HK-2 (cell line): ENCODE data around the gene ITPR3.

Experiments used
- DNase-seq: peaks from one replicate; pipeline ENCODE4 v3.0.0-alpha.2; 2018; ENCODE audit not compliant: unreplicated experiment

ITPR3 gene

GRCh38 chr6:33700391-33701050, 79.4 kb downstream of the ITPR3 start:
- DNase-seq: peak; percentile 69

DNA sequence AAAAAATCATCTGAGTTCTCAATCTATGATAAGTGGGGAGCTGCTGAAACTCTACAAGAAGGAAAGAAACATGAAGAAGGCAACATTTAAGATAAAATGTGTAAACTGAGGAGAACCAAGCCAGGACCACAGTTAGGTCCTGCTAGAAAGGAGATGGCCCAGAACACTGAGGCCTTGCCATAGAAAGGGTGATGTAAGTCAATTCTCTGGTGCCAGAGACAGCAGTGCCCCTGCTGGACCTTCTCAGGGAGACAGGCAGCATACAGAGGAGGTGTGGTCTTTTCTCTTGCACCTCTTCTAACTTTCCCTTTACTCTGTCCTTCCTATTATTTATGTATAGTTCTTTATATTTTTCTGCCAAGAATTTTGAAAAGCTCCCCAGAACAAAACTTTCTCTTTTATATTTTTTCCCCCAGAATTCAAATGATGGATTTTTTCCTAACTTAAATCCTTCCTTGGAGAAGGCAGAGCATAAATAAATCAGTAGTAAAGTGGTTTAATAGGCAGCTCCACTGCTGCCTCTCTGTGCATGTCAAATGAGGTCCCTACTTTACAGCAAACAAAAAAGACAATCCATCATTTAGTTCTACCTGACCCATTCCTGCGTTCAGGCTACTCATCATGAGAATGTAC, 81.3 kb downstream of the ITPR3 start:
- peak; percentile 36 for DNase-seq

DNA sequence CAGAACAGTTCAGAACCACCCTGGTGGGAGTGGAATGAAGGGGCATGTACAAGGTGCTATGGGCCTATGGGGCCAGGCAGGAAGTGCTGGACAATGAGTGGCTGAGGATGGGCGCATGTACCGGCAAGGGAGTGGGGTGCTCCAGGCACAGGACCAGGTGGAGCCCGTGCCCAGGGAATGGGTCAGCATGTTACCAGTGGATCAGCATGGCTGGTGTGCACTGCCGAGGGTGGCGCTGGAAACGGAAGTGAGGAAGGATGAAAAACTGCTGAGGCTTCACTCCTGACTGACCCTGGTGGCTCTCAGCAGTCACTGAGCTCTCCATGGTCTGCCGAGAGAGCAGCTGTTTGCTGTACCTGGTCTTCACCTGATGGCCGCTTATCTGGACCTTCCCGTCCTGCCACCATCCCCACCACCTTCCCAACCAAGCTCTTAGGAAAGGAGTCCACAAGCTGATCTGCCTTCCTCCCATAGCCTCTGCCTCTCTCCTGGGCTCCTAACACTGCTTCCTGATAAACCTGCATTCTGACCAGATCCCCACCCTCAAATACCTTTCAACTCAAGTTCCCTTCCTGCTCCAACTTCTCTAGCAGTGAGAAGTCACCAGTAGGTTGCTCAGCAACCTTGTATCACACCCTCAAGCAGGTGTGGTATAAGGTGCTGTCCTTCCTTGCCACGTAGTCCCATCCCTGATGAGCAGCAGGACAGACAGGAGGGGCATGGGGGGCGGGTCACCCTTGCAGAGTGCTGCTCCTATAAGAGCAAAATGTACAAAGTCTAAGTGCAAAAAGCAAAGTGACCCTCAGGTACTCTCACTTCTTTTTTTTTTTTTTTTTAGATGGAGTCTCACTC, 83.3 kb downstream of the ITPR3 start:
- no peak for DNase-seq

GRCh38 chr6:33705268-33705885, 84.3 kb downstream of the ITPR3 start:
- no peak for DNase-seq

DNA sequence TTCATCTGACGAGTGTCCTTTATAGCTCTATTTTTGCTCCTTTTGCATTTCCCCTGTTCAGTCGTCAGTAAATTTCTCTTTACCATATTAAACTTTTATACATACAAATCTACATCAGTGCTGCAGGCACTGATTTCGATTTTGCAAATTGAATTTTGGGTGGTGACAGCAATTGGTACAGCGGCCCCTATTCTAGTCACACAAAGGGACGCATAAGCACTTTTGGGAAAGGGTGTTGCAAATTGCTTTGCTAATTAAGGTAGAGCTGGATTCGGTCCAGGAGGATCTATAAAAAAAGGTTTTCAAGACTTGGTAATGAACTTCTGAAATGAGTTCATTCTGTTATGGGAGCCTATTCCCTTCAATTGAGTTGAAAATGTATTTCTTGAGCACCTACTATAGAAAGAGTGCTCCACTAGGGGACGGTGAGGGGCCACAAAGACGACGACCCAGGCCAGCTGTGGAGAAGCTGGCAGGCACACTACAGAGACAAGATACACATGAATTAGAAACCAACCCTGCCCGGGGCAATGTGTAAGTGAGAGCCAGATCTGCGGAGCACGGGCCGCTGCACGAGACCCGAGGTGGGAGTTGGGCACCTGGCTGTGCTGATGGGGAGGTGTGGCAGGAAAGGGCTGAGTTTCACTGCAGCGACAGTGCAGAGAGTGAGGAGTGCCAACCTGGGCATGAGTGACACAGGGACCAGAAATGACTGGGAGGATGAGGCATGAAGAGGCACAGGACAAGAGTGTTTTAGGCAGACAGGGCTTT, 85.0 kb downstream of the ITPR3 start:
- DNase-seq: no peak

- no peak for DNase-seq
Measured at GRCh38 chr6:33707771-33708170, 86.6 kb downstream of the ITPR3 start.

- no peak for DNase-seq
Measured at GRCh38 chr6:33708516-33709204, 87.5 kb downstream of the ITPR3 start.

DNA sequence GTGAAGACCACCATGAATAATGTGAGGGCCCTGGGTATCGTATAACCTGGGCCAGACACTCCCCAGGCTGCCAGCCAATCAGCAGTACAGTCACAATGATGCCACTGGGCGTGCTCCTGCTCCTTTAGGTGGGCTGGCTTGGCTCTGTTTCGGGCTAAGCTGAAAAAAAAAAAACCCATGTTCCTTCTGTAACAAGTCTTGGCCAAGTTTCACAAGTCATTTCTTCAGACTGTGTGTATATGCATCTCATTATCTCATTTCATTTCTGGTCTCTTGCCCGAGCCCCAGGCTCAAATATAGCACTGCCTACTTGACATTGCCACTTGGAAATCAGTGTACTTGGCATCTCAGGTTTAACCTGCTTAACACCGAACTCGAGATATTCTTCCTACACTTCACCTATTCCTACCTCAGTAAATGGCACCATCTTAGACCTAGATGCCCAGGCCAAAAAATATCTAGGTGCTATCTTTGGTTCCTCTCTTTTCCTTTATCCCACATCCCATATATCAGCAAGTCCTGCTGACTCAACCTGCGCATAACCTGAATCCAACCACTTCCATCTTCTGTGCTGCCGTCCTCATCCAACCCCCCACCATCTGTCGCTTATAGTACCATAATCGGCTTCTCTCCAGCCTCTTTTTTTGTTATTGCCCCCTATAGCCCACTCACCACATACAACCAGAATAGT, 88.6 kb downstream of the ITPR3 start:
- no peak for DNase-seq

GRCh38 chr6:33710296-33711121, 89.4 kb downstream of the ITPR3 start:
- no peak for DNase-seq

- peak; percentile 96 for DNase-seq
Measured at GRCh38 chr6:33711140-33712129, 90.3 kb downstream of the ITPR3 start, which contains the start of gene UQCC2. TSS of gene UQCC2 (minus strand) at chr6:33711700. CDS start at chr6:33711686, 14 bp downstream.

GRCh38 chr6:33712914-33713313, 91.8 kb downstream of the ITPR3 start:
- no peak for DNase-seq

DNA sequence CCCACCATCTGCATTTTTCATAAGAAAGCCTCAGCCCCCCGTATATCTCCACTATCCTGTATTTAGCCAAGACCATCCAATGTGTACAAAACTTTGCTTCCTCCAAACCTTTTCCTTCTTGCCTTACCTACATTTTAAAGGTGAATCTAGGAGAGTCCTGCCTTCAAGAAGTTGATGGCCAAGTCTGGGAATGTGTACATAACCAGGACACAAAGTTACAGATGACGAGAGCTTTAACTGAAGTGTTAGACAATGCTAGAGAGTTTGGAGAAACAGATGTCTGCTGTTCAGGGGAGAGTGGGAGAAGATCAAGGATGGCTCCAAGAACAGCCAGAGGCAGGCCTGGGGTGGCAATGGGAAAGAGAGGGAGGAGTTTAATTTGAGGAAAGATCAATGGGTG, 92.7 kb downstream of the ITPR3 start:
- no peak for DNase-seq

DNA sequence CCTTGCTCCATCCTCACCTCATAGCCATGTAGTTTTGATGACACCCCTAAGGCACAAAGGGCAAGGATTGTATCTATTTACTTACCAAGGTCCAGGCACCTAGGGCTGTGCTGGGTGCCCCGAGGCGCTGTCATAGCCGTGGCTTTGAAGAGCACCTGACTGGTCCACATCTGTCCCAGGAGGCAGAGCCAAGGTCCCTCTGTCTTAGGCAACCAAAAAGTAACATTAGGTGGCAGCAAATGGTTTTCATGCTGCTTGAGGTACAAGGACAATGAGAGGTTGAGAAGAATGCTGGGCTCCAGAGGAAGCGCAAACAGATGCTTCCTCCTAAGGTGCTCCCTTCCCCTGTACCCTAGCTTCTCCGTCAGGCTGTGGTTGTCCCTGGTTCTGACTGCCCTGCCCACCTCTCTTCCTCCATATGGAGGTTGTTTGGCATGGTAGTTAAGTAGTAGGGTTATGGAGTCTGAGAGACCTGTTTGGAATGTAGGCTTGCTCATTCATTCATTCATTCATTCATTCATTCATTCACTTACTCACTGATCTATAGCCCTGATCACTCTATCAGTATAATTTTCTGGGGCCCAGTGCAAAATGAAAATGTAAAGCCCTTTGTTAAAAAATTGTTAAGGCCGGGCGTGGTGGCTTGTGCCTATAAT, 93.4 kb downstream of the ITPR3 start:
- no peak for DNase-seq

DNA sequence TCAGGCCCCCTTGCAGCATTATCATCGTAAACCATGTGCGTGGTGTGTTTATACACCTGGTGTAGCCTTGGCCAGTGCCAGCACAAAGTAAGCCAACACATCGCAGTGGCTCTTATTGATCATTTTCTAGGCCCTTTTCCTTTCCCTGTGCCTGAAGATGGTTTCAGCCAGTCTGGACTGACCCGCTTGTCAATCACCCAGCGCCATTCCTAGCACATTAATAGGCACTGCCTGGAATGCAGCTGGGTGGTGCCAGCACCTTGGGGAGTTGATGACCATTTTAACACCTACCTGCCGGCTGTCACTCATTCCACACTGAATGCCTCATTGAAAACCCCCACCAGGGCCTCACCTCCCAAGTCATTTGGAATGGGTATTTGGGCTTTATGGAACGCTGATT, 95.3 kb downstream of the ITPR3 start:
- no peak for DNase-seq

DNA sequence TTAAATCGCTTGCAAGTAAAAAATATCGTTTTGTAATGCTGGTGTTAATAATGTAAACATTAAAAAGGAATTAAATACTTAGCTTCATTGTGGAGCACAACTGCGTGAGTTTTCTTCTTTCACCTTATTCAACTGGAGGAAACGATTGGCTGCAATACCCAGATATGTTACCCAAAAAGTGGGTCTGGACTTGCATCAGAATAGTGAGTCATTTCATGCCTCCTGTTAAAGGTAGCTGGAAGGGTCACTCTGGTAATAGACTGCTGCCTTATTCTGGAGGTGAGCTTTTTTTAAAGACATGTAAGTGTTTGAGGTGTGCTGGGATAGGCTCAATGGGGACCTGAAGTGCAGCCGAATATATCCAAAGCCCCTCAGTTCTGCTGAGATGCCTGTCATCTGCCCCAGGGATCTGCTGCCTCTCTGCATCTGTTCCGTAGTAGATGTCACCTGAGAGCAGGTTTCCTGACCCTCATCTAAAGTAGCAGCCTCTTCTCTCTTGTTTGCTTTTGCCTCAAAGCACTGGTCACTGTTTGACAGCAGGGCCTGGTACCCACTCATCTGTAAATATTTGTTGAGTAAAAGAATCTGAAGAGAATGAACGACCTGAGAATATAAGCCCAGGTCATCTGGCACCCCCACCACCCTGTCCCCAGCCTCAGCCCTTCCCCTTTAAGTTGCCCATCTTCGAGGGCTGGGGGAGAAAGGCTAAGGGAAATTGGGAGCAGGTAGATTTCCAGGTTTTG, 95.9 kb downstream of the ITPR3 start:
- DNase-seq: no peak

- DNase-seq: no peak
Measured at GRCh38 chr6:33717934-33718455, 96.9 kb downstream of the ITPR3 start.

- no peak for DNase-seq
Measured at GRCh38 chr6:33718713-33719112, 97.6 kb downstream of the ITPR3 start.
